Natural killer cell (primary cell): Measurements from ENCODE around the gene SECTM1. TPM values are rescaled to one million over a fixed set of nuclear protein-coding genes. Genes with fewer than 3 reads are reported as not detected.

Experiments
- ATAC-seq, 3 donors: fragments of 150-1000 bp in 2 of 3; fragments of 200-7000 bp in 1 of 3; cut with Tn5 transposase; 1 replicate in 1 of 3; 2 replicates in 2 of 3; pipeline ENCODE4 v1.10.0; 2021; ENCODE audit warnings: mild to moderate bottlenecking in 2 of 3, moderate library complexity in 2 of 3
- DNase-seq, 2 donors: peaks; one replicate each; pipeline versions ENCODE4 v3.0.0 to v3.0.0-alpha.2; 2013 to 2021; ENCODE audit warnings: mixed read lengths in 1 of 2
- H3K27ac ChIP-seq: one replicate; pipeline ENCODE4 v1.5.1; 2013; ENCODE audit warnings: mild to moderate bottlenecking, low read length
- H3K27me3 ChIP-seq: one replicate; pipeline ENCODE4 v1.6.1; 2013; ENCODE audit warnings: low read length; ENCODE audit not compliant: control insufficient read depth, insufficient read depth
- H3K36me3 ChIP-seq: one replicate; pipeline ENCODE4 v1.6.1; 2013; ENCODE audit warnings: low read length; ENCODE audit not compliant: control insufficient read depth, insufficient read depth
- H3K4me1 ChIP-seq: one replicate; pipeline ENCODE4 v1.6.1; 2013; ENCODE audit warnings: low read length; ENCODE audit not compliant: control insufficient read depth, insufficient read depth
- H3K4me3 ChIP-seq: one replicate; pipeline ENCODE4 v1.5.1; 2013; ENCODE audit warnings: low read length
- H3K9me3 ChIP-seq: one replicate; pipeline ENCODE4 v1.6.1; 2013; ENCODE audit warnings: low read length; ENCODE audit not compliant: control insufficient read depth, insufficient read depth
- H3K27ac Mint-ChIP-seq, 2 donors: one replicate each; pipeline ENCODE4 v1.8.0; 2022; ENCODE audit warnings: mild to moderate bottlenecking in 2 of 2, mixed read lengths in 2 of 2, moderate library complexity in 1 of 2
- H3K27me3 Mint-ChIP-seq, 2 donors: one replicate each; pipeline ENCODE4 v1.8.0; 2022; ENCODE audit warnings: low read depth in 2 of 2, mixed read lengths in 2 of 2
- H3K36me3 Mint-ChIP-seq: one replicate; pipeline ENCODE4 v1.8.0; 2022; ENCODE audit warnings: mixed read lengths
- H3K4me1 Mint-ChIP-seq, 2 donors: one replicate each; pipeline ENCODE4 v1.8.0; 2022; ENCODE audit warnings: mixed read lengths in 2 of 2
- H3K4me3 Mint-ChIP-seq: one replicate; pipeline ENCODE4 v1.8.0; 2022; ENCODE audit warnings: mild to moderate bottlenecking, moderate library complexity, mixed read lengths
- H3K9me3 Mint-ChIP-seq, 2 donors: one replicate each; pipeline ENCODE4 v1.8.0; 2022; ENCODE audit warnings: mixed read lengths in 2 of 2
- WGBS: methylation state at CpG from one replicate; pipeline ENCODE4 v1.1.7; 2013; ENCODE audit warnings: missing lambda C conversion rate; ENCODE audit not compliant: insufficient coverage; 5-methylcytosine and 5-hydroxymethylcytosine counted together
- intact Hi-C: fragments of 100-400 bp; cut with micrococcal nuclease; formaldehyde crosslinking; loops from one replicate; pipeline ENCODE4 v1.14.2; 2022
- total RNA-seq, 4 donors: library from RNA; stranded (reverse); fragments of 120-200 nt in 1 of 4; gene quantifications; one replicate each; pipeline versions ENCODE4 v1.2.3 to v1.2.4, GENCODE V29; 2013 to 2022
- TF ChIP-seq, protein P1 (sequence below): fragments of 200-600 bp; IDR thresholded peaks from one replicate; pipeline ENCODE4 v1.8.0; 2022; ENCODE audit warnings: antibody characterized with exemption

SECTM1 gene
- total RNA-seq, 3 donors from 2014 or later (not counting 1 experiment from before 2014, with no cell fraction given), result 3.6 to 11.2 (median 6.3) TPM

DNA sequence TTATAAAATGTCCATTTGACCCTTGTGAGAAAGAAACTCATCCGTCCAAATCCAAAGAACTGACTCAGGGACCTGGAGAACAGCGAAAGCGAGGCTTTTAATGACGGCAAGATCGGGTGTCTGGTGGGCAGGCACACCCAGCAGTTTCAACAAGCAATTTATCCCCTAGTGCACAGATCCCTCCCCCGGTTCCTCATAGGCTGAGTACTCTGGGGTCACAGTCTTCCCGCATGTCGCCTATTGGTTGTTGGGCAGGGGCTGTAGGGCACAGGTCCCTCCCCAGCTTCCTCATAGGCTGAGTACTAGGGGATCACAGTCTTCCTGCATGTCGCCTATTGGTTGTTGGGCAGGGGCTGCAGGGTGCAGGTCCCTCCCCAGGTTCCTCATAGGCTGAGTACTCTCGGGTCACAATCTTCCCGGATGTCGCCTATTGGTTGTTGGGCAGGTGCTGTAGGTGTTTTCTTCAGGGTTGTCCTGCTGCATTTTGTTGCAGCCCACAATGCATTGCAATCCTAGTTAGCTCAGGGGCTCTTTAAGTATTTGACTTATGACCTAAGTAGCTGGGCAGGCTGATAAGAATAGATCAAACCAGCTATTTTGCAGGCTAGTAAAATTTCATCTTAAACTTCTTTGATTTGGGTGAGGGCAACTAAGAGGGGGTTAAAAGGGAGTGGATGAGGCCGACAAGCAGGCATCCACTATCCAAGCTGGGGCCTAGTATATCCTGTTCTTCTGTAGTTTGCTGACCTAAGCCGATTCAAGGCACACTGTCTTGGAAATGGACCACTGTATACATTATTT is 34.4 kb upstream of the SECTM1 start:
- DNase-seq (no peak), ATAC-seq (no peak)
- H3K9me3 Mint-ChIP-seq, result no peaks in the 10 kb centered on the region
- H3K4me1 Mint-ChIP-seq, result peaks cover 7 to 9% of the 10 kb centered on the region in 2 donors
- Histone ChIP-seq H3K9me3 (no peaks in the 10 kb centered on the region), H3K4me1 (peaks cover 10% of the 10 kb centered on the region), H3K27me3 (peaks cover 18% of the 10 kb centered on the region), H3K27ac (no peak overlapping the region), H3K4me3 (no peak overlapping the region), H3K36me3 (no peaks in the 10 kb centered on the region)
- H3K27me3 Mint-ChIP-seq, result peaks cover 14 to 37% of the 10 kb centered on the region in 2 donors
- H3K36me3 Mint-ChIP-seq, result no peaks in the 10 kb centered on the region
- H3K4me3 Mint-ChIP-seq, result no peak overlapping the region
- intact Hi-C loops, result no loop called here
- no peak overlapping the region for H3K27ac Mint-ChIP-seq
- WGBS, result 91% methylated on average over 13 of the region's 14 CpGs
- TF ChIP-seq, protein P1, sequence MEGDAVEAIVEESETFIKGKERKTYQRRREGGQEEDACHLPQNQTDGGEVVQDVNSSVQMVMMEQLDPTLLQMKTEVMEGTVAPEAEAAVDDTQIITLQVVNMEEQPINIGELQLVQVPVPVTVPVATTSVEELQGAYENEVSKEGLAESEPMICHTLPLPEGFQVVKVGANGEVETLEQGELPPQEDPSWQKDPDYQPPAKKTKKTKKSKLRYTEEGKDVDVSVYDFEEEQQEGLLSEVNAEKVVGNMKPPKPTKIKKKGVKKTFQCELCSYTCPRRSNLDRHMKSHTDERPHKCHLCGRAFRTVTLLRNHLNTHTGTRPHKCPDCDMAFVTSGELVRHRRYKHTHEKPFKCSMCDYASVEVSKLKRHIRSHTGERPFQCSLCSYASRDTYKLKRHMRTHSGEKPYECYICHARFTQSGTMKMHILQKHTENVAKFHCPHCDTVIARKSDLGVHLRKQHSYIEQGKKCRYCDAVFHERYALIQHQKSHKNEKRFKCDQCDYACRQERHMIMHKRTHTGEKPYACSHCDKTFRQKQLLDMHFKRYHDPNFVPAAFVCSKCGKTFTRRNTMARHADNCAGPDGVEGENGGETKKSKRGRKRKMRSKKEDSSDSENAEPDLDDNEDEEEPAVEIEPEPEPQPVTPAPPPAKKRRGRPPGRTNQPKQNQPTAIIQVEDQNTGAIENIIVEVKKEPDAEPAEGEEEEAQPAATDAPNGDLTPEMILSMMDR, result no peak

DNA sequence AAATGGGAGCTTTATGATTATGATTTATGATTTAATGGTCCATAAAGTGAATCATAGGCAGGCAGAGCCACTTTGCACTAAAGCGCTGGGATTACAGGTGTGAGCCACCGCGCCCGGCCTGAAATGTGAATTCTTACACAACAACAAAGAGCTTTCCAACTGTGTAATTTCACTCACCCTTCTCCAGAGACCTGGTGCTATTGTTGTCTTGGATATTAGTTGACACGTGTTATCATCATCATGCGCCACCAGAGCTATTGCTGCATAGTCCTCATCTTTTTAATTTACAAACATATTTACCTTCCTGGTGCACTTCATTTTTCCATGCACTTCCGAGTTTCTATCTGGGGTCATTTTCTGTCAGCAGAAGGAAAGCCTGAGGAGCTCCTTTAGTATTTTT is 33.2 kb upstream of the SECTM1 start:
- TF ChIP-seq, protein P1, result no peak
- peaks cover 10 to 31% of the 10 kb centered on the region in 2 donors for H3K27me3 Mint-ChIP-seq
- H3K9me3 Mint-ChIP-seq, result no peaks in the 10 kb centered on the region
- no peak overlapping the region for H3K27ac Mint-ChIP-seq
- H3K4me3 ChIP-seq, result no peak overlapping the region
- no peak overlapping the region for H3K27ac ChIP-seq
- no peaks in the 10 kb centered on the region for H3K36me3 ChIP-seq
- H3K4me1 ChIP-seq, result peaks cover 10% of the 10 kb centered on the region
- ATAC-seq (no peak), DNase-seq (no peak)
- no peak overlapping the region for H3K4me3 Mint-ChIP-seq
- no peaks in the 10 kb centered on the region for H3K36me3 Mint-ChIP-seq
- no peaks in the 10 kb centered on the region for H3K9me3 ChIP-seq
- WGBS, result 97% methylated on average over 6 of the region's 7 CpGs
- peaks cover 7 to 9% of the 10 kb centered on the region in 2 donors for H3K4me1 Mint-ChIP-seq
- intact Hi-C loops, result no loop called here
- H3K27me3 ChIP-seq, result peaks cover 13% of the 10 kb centered on the region

GRCh38 chr17:82365606-82366295 is 32.2 kb upstream of the SECTM1 start:
- Histone ChIP-seq H3K4me3 (no peak overlapping the region), H3K36me3 (no peaks in the 10 kb centered on the region), H3K27me3 (peaks cover 7% of the 10 kb centered on the region), H3K9me3 (no peaks in the 10 kb centered on the region), H3K4me1 (peaks cover 5% of the 10 kb centered on the region), H3K27ac (no peak overlapping the region)
- WGBS, result 74% methylated on average over 6 of the region's 6 CpGs
- Mint-ChIP-seq H3K36me3 (no peaks in the 10 kb centered on the region), H3K4me3 (no peak overlapping the region), H3K27ac (no peak overlapping the region), H3K9me3 (no peaks in the 10 kb centered on the region), H3K27me3 (peaks cover 4 to 26% of the 10 kb centered on the region in 2 donors), H3K4me1 (peaks cover 2 to 3% of the 10 kb centered on the region in 2 donors)
- ATAC-seq (no peak), DNase-seq (no peak)
- TF ChIP-seq, protein P1, result no peak
- intact Hi-C loops, result no loop called here
